IMR-90 (cell line): ENCODE results near the gene CRIM1.

Experiments used
- BHLHE40 ChIP-seq: fragments of 150-350 bp; IDR thresholded peaks from 2 replicates; pipeline ENCODE4 v1.6.1; 2016; ENCODE audit warnings: mild to moderate bottlenecking, low read depth, low read length
- CEBPB ChIP-seq: IDR thresholded peaks from 2 replicates; pipeline ENCODE4 v1.6.1; 2012; ENCODE audit warnings: low read depth, low read length, improper control_type of control experiment
- CHD1 ChIP-seq: IDR thresholded peaks from 2 replicates; pipeline ENCODE4 v1.6.1; 2012; ENCODE audit warnings: low read depth, low read length, improper control_type of control experiment
- CTCF ChIP-seq: conservative IDR thresholded peaks from 2 replicates; pipeline ENCODE4 v1.5.1; 2012; ENCODE audit warnings: mild to moderate bottlenecking, low read depth, low read length, improper control_type of control experiment
- FOS ChIP-seq: fragments of 150-350 bp; IDR thresholded peaks from 2 replicates; pipeline ENCODE4 v1.6.1; 2016; ENCODE audit warnings: low read depth, low read length
- NFE2L2 ChIP-seq: fragments of 150-350 bp; IDR thresholded peaks from 2 replicates; pipeline ENCODE4 v1.6.1; 2016; ENCODE audit warnings: low read depth, mild to moderate bottlenecking, low read length
- POLR2A ChIP-seq: IDR thresholded peaks from 2 replicates; pipeline ENCODE4 v1.6.1; 2012; ENCODE audit warnings: mild to moderate bottlenecking, low read depth, low read length
- RFX5 ChIP-seq: IDR thresholded peaks from 2 replicates; pipeline ENCODE4 v1.8.0; 2012; ENCODE audit warnings: low read depth, mild to moderate bottlenecking, low read length, moderate library complexity

- no peak for TF ChIP-seq NFE2L2
- no peak for TF ChIP-seq POLR2A
- no peak for TF ChIP-seq CEBPB
- TF ChIP-seq BHLHE40 = no peak
- TF ChIP-seq CTCF = no peak
- peak; percentile 52; the same call in 1 of the 2 replicates for TF ChIP-seq FOS
- TF ChIP-seq CHD1 = no peak
- TF ChIP-seq RFX5 = no peak
These were observed 174.8 kb downstream of the CRIM1 start for GRCh38 chr2:36530178-36530982.
